22Rv1 (cell line): ENCODE measurements around the gene KATNAL1.
"Not testable (repeated sequence)": the region's sequence is repeated elsewhere in the genome, so short reads cannot be mapped to it uniquely, and the experiment has no call there.

Source experiments
- ZFX ChIP-seq: fragments of 450-650 bp; IDR thresholded peaks from 2 replicates; pipeline ENCODE4 v1.6.1; 2017; ENCODE audit warnings: antibody characterized with exemption, borderline replicate concordance
- TF ChIP-seq, protein P1 (sequence below): fragments of 450-650 bp; IDR thresholded peaks from 2 replicates; pipeline ENCODE4 v1.5.1; 2017; ENCODE audit warnings: mild to moderate bottlenecking

DNA sequence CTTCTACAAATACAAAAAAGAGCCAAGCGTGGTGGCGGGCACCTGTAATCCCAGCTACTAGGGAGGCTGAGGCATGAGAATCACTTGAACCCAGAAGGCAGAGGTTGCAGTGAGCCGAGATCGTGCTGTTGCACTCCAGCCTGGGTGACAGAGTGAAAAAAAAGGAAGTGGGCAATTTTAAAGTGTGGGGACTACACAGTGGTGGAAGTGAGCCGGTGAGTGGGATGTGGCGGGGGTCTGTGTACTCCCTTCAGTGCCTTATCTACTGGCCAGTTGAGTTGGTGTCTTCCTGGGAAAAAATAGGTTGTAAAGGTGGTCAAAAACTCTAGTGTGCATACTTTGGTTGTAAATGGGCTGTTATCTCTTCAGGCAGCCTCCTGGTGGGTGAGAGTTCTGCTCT lies 133.1 kb downstream of the KATNAL1 start:
- TF ChIP-seq, protein P1, sequence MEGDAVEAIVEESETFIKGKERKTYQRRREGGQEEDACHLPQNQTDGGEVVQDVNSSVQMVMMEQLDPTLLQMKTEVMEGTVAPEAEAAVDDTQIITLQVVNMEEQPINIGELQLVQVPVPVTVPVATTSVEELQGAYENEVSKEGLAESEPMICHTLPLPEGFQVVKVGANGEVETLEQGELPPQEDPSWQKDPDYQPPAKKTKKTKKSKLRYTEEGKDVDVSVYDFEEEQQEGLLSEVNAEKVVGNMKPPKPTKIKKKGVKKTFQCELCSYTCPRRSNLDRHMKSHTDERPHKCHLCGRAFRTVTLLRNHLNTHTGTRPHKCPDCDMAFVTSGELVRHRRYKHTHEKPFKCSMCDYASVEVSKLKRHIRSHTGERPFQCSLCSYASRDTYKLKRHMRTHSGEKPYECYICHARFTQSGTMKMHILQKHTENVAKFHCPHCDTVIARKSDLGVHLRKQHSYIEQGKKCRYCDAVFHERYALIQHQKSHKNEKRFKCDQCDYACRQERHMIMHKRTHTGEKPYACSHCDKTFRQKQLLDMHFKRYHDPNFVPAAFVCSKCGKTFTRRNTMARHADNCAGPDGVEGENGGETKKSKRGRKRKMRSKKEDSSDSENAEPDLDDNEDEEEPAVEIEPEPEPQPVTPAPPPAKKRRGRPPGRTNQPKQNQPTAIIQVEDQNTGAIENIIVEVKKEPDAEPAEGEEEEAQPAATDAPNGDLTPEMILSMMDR: not testable (repeated sequence)
- TF ChIP-seq ZFX: not testable (repeated sequence)
